NCI-H345 treated with DMSO at 0.1 percent for 48 hours (cell line): ENCODE measurements around the gene ATP2C1.
"Not testable (repeated sequence)": the region's sequence is repeated elsewhere in the genome, so short reads cannot be mapped to it uniquely, and the experiment has no call there.

Source experiments
- DNase-seq: peaks from one replicate; lab custom pipeline; 2025; ENCODE audit not compliant: unreplicated experiment; lab: John Stamatoyannopoulos, UW

Gene ATP2C1

DNA sequence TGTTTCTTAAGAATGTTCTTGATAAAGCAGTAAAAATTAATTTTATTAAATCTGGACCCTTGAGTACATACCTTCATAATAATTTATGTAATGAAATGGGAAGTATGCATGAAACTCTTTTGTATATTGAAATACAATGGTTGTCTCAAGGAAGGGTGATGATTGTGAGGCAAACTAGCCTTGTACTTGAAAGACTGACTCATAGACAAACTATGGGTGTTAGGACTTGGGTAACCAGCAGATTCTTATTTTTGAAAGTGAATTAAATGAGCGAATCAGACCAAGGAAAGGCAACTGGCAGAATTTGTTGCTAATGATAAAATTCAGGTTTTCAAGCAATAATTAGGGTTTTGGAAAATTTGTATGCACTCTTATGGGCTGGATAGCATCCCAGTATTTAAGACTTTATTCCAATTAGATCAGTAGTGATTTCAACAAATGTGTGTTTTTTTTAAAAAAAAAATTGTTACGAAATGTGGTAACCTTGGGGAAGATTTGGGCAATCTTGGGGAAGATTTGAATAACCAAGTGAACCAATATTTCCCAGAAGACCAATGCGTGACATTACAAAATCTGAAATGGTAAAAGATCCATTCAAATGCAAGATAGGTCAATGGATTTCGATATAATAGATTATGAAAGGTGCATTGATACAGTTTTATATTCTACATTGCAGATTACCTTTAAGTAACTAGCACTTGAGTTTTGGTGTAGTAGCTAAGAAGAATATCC lies 42.0 kb downstream of the ATP2C1 start:
- DNase-seq, result no peak

DNA sequence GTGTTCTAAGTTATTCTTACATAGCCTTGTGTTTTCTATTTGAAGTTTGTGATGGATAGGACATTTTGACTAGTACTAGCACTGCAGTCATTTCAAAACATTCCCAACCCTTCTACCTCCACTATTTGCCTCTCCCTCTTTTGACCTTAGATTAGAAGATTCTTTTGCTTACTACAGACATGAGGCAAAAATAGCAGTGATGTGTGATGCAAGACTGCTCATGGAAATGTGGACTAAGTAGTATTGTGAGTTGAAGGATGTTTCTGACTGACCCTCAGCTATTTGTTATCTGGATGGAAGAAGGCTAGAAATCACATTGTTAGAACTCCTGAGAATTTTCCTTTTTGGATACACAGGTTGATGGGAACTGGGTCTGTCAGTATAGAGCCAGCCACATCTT lies 45.9 kb downstream of the ATP2C1 start:
- DNase-seq, result no peak

DNA sequence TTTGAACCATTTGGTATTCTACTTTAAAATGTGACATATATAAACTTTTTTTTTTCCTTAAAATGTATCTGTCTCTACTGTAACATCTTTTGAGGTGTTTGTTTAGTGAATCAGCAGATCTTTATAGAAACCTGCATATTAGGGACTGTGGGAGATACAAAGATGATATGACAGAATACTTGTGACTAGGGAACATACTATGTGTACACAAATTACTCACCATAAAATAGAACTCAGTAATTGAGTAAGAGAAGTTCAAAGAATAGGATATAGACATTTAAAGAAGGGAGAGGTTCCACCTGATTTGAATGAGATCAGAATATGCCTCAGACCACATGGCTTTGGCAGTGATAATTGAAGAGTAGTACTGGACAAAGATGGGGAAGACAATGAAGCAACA lies 47.9 kb downstream of the ATP2C1 start:
- DNase-seq, result no peak

DNA sequence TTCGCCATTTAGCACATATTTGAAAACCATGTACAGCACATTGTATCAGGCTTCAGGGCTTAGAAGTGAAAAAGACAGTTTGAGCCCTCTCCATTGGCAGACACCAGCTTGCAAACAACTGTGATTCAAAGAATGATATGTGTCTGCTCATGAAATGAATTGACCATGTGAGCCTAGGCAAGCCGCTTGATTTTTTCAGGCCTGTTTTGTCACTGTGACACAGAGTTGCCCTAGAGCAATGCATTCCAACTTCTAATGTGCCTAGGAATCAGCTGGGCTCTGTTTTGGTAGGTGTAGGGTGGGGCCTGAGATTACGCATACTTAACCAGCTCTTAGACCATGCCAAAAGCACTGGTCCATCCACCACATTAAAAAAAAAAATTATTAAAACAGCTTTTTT lies 53.0 kb downstream of the ATP2C1 start:
- no peak for DNase-seq

DNA sequence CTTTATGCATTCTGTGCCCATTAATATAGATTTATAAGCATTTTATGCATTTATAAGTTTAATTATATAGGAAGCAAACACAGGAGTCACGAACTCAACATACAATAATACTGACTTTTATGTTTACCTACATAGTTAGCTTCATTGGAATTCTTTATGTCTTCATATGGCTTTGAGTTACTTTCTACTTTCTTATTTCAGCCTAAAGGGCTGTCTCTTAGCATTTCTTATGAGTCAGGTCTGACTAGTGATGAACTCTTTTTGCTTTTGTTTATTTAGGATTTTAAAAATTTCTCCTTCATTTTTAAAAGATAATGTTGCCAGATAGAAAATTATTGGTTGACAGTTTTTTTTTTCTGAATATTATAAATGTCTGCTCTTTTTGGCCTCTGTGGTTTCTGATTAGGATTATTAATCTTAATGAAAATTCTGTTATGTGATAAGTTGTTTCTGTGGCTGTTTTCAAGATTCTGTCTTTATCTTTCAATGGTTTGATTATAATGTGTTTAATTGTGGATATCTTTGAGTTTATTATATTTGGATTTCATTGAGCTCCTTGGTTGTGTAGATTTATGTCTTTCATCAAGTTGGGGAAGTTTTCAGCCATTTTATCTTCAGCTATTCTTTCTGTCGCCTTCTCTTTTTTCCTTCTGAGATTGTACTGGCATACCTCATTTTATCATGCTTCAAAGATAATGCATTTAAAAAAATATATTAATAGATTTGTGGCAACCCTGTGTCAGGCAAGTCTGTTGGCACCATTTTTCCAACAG lies 54.3 kb downstream of the ATP2C1 start:
- no peak for DNase-seq

DNA sequence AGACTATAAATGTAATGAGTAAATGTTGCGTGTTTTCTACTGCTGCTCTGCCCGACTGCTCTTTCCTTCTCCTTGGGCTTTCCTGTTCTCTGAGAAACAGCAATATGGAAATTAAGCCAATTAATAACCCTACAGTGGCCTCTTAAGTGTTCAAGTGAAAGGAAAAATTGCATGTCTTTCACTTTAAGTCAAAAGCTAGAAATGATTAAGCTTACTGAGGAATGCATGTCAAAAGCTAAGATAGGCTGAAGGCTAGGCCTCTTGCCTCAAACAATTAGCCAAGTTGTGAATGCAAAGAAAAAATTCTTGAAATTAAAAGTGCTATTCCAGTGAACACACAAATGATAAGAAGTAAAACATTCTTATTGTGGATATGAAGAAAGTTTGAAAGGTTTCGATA lies 55.0 kb downstream of the ATP2C1 start:
- DNase-seq, result no peak

DNA sequence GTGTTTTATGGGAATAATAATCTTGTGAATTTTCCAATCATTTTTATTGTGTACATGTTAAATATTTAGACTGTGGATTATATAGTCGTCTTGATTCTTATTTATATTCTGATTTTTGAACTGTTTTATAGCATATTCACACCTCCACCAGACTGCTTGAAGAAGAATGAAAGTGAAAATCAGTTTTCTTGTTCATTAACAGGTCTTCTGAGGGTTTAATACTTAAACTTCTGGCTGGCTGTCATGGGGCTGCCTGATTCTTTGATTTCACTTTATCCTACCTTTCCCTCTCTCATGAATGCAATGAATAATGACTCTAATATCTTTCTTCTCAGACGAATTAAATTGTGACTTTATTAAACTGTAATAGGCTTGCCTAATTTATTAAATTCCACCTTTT lies 56.2 kb downstream of the ATP2C1 start:
- DNase-seq, result no peak

DNA sequence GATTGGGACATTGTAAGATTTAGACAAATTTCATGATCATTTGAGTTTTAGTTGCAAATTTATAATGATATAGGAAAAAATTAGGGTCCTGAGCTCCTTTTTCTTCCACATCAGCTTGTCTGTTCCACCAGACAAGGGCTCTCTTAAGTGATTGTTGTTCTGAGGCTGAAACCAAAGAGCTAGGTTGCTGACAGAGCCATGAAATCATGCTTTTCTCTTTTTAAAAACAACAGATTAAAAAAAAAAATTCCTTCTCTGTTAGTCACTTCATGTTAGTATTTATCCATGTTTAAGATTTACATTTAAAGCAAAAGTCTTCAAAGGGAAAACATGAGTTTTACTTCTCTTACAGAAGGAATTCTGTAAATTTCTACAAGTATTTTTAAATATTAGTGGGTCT lies 56.8 kb downstream of the ATP2C1 start:
- DNase-seq, result no peak

DNA sequence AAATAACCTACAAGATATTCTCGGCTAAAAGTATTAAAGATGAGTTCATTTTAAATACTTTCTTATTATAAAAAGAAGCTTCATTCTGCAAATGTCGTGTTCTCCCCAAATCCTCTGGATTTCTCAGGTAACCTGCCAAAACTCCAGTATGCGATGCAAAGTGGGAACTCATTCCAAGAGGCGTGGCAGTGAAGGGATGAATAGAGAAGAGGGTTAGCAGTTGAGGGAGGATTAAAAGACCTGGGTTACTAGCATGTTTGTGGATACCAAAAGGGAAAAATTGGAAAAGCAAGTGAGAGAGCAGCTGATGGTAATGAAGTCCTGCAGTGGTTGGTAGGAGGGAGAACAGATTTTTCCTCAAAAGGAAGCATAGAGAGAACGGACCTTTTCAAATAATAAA lies 61.6 kb downstream of the ATP2C1 start:
- DNase-seq, result no peak

DNA sequence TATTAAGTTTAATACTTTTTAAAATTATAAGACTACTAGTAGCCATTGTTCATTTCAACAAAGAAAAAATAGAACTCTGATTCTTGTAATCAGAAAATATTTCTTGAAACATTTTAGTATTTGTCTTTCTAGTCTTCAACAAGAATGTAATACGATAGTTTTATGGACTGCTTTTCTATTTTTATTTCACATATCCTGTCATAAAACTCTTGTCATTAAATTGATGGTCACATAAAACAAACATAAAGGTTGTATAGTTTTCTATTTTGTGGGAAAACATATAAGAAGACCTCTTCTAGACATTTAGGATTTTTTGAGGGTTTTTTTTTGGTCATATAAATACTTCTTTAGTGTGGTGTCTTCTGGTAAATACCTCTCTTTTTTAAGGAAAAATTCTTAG lies 62.4 kb downstream of the ATP2C1 start:
- DNase-seq, result no peak

DNA sequence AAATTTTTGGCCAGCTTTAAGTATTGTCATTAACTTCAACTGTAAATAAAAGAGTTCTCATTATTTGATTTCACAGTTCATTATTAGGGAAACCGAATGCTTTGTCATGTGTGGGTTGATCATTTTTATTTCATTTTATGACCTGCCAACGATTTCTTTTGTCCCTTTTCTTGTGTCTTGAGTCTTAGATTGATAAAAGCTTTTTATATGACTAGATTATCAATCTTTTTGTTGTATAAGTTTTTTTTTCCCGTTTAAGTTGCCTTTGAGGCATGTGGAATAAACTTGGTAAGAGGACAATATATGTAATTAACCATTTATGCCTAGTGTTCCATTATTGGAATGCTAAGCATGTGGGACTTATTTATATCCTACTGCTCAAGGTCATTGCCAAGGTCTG lies 62.8 kb downstream of the ATP2C1 start:
- no peak for DNase-seq

DNA sequence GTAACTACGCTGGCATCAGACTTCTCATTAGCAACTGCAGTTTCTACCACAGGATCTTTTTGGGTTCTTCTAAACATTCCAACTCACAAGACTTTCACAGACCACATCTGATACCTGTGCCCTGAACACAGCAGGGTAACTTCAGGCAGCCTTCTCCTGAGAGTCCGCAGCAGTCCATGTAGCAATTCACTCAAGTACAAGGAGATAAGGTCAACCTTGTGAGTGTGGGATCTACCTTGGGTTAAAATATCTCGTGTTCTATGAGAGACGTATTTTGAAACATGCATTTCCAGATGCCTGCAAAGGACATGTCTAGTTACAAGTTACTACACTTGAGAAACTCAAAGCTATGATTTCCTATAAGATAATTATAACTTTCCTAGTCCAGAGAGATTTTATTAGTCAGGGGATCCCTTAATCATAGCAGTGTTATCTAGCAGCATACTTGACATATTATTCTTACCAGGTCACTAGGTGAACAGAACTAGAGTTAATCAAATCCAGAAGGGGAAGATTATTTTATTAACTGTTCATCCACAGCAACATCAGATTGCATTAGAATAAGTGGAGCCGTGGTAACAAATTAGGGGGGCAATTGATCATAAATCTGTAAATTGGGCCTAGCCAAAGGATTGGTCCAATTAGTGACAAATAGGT lies 66.4 kb downstream of the ATP2C1 start:
- no peak for DNase-seq

DNA sequence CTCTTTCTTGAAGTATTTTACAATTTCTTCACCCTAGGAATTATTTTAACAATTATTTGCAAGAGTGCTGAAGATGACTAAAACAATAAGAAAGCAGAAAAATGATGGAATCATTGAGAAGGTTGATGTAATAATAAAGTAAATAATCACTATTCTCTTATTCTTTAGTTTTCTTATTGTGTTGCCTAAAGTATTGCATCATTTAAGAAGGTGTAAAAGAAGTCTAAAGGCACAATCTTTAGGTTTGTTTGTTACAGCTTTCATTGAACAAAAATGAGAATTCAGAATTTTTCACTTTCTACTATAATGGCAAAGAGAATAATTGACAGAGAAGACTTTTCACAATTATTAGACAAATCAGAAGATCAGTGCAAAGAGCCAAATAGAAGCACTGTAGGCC lies 67.6 kb downstream of the ATP2C1 start:
- DNase-seq, result no peak

DNA sequence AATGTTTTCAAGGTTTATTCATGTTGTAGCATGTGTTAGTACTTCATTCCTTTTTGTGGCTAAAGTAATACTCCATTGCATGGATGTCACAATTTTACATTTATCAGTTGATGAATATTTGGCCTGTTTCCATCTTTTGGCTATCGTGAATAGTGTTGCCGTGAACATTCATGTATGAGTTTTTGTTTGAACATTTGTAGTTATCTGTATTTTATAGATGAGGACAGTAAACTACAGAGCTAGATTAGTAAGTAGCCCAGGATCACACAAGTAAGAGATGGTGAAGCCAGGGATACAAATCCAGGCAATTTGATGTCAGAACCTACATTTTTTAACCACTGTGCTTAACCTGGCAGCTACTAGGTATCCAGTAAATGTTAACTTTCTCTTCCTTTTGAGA lies 69.6 kb downstream of the ATP2C1 start:
- no peak for DNase-seq

DNA sequence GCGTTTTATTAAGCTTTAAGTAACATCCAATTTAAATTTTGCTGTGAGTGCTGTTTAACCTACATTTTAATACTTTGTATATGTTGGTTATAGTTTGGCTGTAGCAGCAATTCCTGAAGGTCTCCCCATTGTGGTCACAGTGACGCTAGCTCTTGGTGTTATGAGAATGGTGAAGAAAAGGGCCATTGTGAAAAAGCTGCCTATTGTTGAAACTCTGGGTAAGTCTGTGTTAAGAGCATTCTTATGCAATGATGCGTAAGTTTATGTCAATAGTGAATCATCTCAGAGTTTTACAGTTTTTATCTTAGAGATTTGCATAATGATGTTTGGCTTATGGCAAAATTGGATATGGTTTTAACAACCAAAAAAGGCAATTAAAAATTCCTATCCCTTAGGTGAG lies 70.0 kb downstream of the ATP2C1 start:
- no peak for DNase-seq

DNA sequence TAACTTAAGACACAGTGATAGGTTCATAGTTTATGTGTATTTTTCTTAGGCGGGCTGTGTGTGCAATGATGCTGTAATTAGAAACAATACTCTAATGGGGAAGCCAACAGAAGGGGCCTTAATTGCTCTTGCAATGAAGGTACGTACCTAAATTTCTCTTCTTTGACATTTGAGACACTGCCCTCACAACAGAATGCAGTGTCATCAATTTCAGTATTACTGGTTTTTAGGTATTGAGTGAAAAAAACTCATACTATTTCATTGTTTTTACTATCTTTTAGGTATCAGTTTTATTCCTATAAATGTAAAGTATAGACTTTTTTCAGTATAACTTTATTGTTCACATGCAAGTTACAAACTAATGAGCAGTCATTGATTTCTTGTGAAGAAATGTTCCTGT lies 73.4 kb downstream of the ATP2C1 start:
- DNase-seq, result no peak

DNA sequence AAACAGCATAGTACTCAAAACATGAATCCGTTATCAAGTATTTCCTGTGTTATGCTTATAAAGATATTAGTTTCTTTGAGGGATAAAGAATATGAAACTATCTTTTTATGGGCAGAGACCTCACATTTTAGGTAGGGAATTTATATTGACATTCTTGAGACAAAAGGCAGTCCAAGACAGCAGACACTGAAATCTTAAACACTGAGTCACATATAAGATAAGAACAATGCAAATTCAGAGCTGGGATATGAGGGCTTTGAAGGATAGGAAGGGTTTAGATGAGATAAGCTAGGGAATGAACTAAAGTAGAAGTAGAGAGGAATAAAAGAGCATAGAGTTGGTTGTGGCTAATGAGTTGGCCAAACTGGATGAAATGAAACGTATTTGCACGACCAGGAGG lies 74.3 kb downstream of the ATP2C1 start:
- no peak for DNase-seq

DNA sequence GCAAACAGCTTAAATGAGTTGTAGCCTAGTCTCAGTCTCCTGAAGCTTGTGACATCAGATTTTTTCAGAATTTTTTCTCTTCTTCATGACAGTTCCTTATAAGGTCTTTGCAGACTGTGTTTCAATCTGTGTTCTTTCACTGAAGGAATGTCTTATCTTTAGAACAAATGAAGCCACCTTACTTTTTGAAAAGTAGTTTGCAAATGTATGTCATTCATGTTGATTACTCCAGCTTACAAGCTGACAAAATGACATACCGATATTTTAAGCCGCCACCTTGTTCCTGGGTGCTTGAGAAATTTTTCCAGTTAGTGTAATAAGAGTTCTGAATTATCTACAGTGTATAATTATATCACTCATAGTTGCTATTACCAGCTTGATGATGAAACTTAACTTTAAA lies 75.7 kb downstream of the ATP2C1 start:
- no peak for DNase-seq

DNA sequence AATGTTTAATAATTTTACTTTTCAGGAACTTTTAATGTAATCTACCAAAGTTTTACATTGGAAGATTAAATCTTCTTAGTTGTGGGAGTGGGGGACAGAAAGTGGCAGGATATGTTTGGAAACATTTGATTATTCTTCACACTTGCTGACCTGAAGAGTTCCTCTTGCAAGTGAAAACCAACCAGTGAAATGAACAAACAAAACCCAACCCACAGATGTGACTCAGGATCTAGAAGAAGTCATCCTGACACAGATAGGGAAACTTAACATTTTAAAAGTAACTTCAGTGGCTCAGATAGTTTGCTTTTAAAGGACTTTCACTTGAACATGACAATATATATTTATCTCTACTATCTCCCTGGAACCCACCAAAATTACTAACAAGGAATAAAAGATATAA lies 77.3 kb downstream of the ATP2C1 start:
- no peak for DNase-seq

DNA sequence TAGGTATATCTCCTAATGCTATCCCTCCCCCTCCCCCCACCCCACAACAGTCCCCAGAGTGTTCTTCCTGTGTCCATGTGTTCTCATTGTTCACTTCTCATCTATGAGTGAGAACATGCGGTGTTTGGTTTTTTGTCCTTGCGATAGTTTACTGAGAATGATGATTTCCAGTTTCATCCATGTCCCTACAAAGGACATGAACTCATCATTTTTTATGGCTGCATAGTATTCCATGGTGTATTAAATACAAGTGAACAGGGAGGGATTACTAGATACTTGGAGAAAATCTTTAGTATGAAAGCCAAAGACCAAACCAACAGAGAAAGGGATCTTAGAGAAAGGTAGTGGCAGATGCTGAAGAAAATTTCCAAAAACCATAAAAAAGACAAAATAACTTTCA lies 78.7 kb downstream of the ATP2C1 start:
- DNase-seq, result not testable (repeated sequence)

DNA sequence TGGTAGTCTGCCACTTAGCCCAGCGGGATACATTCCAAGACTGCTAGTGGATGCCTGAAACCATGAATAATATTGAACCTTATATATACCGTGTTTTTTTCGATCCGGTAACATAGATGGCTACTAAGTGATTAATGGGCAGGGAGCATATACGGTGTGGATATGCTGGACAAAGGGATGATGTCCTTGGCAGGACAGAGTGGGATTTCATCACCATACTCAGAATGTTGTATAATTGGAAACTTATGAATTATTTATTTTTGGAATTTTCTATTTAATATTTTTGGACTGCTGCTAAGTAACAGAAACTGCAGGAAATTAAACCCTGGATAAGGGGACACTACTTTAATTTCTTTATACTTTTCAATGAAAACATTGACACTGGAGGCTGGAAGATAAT lies 79.5 kb downstream of the ATP2C1 start:
- no peak for DNase-seq

DNA sequence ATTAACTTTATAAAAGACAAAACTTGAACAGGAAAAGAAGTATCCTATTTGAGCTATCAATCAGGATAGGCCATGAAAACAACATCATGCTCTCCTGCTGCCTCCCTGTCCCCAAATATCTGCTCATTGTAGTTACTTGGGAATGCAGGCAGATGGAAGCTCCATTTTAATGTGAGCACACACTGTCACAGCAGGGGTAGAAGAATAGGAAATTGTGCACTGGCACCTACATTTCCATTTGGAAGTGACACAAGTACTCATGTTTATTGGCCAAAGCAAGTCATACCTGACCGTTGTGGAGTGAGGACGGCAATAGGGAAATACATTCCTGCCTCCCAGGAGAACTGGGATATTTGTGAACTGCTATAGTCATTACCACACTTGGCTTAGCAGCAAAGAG lies 80.3 kb downstream of the ATP2C1 start:
- no peak for DNase-seq
